Smooth muscle cell of the brain vasculature (primary cell): ENCODE data around the gene SUSD5.
"Not testable (repeated sequence)": the region's sequence is repeated elsewhere in the genome, so short reads cannot be mapped to it uniquely, and the experiment has no call there.

Experiments
- DNase-seq: peaks from one replicate; pipeline ENCODE4 v3.0.0-alpha.2; 2012; ENCODE audit warnings: low read depth, low spot score

The SUSD5 gene

GRCh38 chr3:33152363-33153360 lies 65.9 kb downstream of the SUSD5 start:
- DNase-seq, result no peak

- DNase-seq, result no peak
Observed at GRCh38 chr3:33149342-33149741, 69.3 kb downstream of the SUSD5 start.

DNA sequence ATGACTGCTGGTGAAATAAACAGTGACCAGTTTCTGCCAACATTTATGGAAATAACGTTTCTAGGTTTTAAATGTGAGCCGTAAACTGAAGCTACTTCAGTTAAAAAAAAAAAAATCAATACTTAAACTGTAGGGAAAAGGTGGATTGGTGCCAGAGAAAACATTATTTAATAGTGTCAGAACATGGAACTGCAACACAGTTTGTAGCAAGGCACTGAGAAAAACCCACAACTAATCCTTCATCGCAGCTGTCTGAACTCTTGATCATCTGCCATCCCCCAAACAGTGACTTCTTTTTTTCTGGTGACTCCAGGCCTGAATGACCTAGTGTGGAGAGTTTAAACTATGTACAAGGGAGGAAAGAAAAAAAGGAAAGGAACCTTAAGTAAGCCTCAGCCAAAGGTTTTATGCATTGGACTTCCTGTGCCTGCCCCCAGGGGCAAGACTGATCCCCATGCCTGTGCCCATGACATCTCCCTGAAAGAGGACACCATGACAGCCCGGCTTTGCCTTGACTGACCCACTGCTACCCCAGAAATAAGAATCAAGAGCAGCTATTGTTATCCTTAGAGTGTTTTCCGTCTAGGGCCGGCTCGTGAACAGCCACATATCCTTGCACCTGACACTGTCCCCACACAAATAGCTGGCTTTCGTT lies 71.7 kb downstream of the SUSD5 start:
- peak; percentile 85 for DNase-seq

GRCh38 chr3:33145901-33146580 lies 72.6 kb downstream of the SUSD5 start:
- peak; percentile 85 for DNase-seq

DNA sequence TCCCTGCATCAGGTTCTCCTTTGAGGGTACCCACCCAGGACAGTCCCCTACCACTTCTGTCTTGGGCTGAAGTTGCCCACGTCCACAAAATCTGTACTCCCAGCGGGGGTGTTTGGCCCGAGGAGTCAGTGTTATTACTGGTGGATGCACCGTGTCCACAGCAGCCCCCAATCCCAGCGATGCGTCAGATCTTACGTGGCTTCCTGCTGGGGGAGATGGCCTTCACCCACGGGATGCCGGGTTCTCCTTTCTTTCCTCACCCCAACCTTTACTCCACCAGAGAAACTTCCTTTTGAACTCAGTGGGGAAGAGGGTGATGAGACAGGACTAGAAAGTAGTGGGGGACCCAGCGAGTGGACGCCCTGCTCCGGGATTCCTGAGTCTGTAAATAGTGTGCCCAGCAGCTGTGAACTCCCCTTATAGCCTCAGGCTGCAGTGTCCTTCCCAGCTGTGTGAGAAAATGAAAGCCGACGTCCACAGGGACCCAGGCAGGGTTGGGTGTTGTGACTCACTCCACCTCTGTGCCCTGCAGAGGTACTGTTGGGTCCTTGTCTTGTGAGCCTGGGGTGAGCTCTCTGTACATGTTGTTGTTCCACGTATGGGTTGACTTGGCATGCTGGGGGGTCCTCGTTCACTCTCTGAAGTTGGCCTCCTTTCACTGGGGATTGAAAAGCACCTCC lies 73.2 kb downstream of the SUSD5 start:
- peak; percentile 89 for DNase-seq

GRCh38 chr3:33144433-33144832 lies 74.2 kb downstream of the SUSD5 start:
- DNase-seq, result no peak

GRCh38 chr3:33141006-33141405 lies 77.6 kb downstream of the SUSD5 start:
- peak; percentile 35 for DNase-seq

DNA sequence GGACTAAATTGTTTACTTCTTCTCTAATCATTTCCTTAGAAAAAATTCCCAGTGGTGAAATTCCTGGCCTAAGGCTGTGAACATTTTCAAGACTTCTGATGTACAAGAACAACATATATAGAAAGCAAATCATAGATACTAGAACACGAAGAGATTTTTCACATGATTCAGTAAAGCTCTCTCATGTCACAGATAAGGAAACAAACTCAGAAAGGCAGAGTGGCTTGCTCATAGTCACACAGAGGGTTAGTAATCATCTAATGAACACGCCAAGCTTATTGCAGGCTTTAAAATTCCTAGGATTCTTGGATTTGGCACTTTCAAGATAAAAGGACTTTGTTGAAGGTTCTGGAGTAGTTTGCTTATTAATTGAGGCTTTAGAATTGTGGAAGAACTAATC lies 78.6 kb downstream of the SUSD5 start:
- DNase-seq, result no peak

- not testable (repeated sequence) for DNase-seq
Observed at GRCh38 chr3:33139006-33139623, 79.5 kb downstream of the SUSD5 start.

GRCh38 chr3:33137691-33138090 lies 80.9 kb downstream of the SUSD5 start:
- no peak for DNase-seq

GRCh38 chr3:33134026-33134625 lies 84.5 kb downstream of the SUSD5 start:
- no peak for DNase-seq

- no peak for DNase-seq
Observed at GRCh38 chr3:33132019-33132360, 86.6 kb downstream of the SUSD5 start.

DNA sequence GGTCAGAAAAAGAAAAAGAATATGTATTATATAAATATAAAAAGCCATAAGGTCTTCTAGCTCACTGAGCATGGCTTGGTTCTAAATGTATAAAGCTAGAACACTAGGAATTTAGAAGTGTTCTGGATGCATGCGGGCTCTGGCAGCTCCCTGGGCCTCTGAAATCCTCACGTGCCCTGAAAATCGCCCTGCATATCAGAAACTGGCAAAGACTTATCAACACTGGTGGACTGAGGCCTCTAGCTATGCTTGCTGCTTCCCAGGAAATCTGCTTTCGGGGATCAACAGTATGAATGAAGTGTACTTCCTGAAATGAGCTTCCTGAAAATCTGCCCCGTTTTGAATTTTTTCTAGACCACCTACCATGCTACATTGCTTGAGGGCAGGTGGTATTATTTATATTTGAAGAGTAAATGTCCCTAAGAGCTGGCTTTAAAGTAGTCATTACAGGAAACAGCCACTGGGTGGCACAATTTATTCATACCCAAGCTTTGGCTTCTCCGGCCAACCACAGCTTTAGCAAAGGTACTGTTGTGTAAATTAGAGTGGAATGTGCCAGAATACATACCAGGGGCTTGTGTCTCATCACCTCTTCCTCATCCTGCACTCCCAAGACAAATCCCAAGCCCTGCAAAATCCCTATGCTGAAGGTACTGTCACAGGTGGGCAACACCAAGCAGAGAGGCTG lies 87.1 kb downstream of the SUSD5 start:
- DNase-seq, result peak; percentile 52

DNA sequence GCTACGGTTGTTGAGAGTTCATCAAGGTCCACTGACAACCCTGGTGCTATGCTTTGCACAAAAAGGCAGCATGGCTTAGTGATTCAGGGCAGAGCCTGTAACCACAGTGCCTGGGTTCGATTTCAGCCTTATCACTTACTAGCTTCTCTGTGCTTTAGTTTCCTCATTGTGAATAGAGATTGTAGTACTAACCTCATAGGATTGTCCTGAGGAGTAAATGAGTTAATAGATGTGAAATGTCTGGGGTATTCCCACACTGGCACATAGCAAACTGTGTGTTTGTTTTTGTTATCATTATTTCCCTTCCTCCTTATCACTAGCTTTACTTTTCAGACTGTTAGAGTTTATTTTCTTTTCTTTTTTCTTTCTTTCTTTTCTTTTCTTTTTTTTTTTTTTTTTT lies 88.5 kb downstream of the SUSD5 start:
- DNase-seq, result no peak

DNA sequence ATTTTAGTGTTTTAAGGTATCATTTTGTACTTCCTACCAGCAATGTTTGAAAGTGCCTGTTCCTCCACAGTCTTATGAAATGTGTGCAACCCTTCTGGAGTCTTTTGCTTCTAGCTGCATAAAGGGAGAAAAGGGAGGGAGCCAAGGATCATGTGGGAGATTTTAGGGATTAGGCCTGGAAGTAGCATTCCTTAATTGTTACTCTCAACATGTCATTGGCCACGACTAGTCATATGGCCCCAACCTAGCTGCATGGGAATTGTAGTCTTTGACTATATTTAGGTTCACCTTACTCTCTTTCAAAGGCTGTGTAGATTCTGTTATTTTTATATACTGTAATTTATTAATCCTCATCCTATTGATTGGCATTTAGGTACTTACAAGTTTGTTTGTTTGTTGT lies 89.9 kb downstream of the SUSD5 start:
- no peak for DNase-seq

- DNase-seq, result no peak
Observed at GRCh38 chr3:33125840-33126239, 92.8 kb downstream of the SUSD5 start.

DNA sequence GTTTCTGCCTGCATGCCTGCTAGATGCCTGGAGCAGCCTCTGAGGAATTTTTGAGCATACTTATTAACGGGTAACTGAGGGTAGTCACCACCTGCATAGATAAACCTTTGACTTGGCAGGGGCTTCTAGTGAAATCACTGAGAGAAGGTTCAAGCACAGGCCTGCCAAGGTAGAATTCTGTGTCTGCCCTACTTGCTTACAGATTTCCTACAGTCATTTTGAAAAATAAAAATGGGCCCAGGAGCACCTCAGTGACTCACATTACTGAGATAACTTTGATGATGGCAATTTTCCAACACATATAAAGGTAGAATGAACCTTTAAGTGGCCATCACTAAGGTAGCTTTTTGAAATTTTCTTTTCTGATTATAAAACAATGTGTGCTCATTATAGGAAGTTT lies 94.0 kb downstream of the SUSD5 start:
- DNase-seq, result no peak

DNA sequence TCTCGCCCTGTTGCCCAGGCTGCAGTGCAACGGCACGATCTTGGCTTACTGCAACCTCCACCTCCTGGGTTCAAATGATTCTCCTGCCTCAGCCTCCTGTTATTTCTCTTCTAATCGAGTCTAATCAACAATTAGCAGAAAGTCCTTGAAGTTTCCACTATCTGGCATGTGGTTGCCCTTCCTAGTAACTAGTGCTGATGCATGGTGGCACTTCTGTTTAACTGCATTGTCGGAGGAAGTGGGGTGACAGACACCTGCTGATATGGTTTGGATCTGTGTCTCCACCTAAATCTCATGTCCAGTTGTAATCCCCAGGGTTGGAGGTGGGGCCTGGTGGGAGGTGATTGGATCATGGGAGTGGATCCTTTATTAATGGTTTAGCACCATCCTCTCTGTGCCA lies 95.6 kb downstream of the SUSD5 start:
- no peak for DNase-seq

GRCh38 chr3:33119891-33120290 lies 98.7 kb downstream of the SUSD5 start:
- no peak for DNase-seq

DNA sequence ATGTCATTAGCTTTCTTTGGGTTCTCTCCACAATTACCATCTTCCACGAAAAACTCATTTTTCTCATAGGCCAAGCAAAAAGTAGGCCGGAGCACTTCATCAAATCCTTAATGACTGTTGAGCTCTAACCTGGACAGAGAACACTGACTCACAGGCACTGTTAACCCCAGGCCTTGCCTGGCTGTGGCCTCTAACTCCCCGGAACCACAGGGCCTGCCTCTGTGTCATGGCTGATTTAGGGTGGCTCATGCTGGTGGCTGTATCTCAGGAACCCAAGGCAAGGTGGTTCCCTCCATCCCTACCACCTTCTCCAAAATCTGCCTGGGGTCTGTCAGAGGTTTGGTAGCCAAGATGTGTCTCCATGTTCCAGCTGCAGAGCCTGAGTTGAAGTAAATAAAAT lies 101.1 kb downstream of the SUSD5 start:
- DNase-seq, result no peak
